ENCODE measurements around the gene CSNK1D. TPM values are rescaled to one million over a fixed set of nuclear protein-coding genes. Genes with fewer than 3 reads are reported as not detected.

The CSNK1D gene
- total RNA-seq, 1 donor from 2014 or later: 41.5 TPM

DNA sequence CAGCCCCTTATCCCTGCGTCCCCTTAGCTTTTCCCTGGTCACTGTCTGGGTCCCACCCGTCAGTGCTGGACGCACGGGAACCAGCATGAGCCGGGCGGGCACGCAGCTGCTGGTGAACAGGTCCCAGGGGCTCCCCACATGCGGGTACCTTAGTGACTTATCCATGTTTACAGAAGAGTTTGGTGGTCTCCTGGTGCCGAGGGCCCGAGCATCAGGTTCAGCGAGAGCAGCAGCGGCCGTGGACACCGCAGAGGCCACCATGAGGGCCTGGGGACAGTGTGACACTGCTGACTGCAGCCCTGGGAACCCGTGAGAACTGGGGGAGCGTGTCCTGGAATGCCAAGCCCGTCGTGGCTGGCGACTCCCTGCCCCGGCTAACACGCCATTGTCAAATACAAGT lies 37.4 kb upstream of the CSNK1D start:
- Histone ChIP-seq H3K4me2 (no peak overlapping the region), H4K20me1 (ENCODE audit: low read depth) (no peaks in the 10 kb centered on the region), H3K27me3 (peaks cover 18% of the 10 kb centered on the region), H3F3A (ENCODE audit: low read depth) (no peaks in the 10 kb centered on the region), H3K79me2 (ENCODE audit: low read depth) (no peaks in the 10 kb centered on the region), H3K4me3 (no peak overlapping the region), H3K9me3 (ENCODE audit: low read depth) (no peaks in the 10 kb centered on the region), H3K4me1 (peaks cover 6% of the 10 kb centered on the region), H3K36me3 (no peaks in the 10 kb centered on the region), H2AFZ (replicated peaks) (no peak overlapping the region), H3K27ac (no peak overlapping the region), H3K9ac (no peak overlapping the region)
- no peak for DNase-seq (ENCODE audit: low spot score)
- TF ChIP-seq, protein P1, sequence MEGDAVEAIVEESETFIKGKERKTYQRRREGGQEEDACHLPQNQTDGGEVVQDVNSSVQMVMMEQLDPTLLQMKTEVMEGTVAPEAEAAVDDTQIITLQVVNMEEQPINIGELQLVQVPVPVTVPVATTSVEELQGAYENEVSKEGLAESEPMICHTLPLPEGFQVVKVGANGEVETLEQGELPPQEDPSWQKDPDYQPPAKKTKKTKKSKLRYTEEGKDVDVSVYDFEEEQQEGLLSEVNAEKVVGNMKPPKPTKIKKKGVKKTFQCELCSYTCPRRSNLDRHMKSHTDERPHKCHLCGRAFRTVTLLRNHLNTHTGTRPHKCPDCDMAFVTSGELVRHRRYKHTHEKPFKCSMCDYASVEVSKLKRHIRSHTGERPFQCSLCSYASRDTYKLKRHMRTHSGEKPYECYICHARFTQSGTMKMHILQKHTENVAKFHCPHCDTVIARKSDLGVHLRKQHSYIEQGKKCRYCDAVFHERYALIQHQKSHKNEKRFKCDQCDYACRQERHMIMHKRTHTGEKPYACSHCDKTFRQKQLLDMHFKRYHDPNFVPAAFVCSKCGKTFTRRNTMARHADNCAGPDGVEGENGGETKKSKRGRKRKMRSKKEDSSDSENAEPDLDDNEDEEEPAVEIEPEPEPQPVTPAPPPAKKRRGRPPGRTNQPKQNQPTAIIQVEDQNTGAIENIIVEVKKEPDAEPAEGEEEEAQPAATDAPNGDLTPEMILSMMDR (IDR thresholded peaks at IDR 0.05): no peak
- no peak for TF ChIP-seq EZH2 (IDR thresholded peaks at IDR 0.05)
- Mint-ChIP-seq H3K4me3 (no peak overlapping the region), H3K9me3 (no peaks in the 10 kb centered on the region), H3K4me1 (peaks cover 11% of the 10 kb centered on the region), H3K27me3 (ENCODE audit: insufficient read depth, low read depth) (peaks cover 14% of the 10 kb centered on the region), H3K36me3 (no peaks in the 10 kb centered on the region), H3K27ac (no peak overlapping the region)

DNA sequence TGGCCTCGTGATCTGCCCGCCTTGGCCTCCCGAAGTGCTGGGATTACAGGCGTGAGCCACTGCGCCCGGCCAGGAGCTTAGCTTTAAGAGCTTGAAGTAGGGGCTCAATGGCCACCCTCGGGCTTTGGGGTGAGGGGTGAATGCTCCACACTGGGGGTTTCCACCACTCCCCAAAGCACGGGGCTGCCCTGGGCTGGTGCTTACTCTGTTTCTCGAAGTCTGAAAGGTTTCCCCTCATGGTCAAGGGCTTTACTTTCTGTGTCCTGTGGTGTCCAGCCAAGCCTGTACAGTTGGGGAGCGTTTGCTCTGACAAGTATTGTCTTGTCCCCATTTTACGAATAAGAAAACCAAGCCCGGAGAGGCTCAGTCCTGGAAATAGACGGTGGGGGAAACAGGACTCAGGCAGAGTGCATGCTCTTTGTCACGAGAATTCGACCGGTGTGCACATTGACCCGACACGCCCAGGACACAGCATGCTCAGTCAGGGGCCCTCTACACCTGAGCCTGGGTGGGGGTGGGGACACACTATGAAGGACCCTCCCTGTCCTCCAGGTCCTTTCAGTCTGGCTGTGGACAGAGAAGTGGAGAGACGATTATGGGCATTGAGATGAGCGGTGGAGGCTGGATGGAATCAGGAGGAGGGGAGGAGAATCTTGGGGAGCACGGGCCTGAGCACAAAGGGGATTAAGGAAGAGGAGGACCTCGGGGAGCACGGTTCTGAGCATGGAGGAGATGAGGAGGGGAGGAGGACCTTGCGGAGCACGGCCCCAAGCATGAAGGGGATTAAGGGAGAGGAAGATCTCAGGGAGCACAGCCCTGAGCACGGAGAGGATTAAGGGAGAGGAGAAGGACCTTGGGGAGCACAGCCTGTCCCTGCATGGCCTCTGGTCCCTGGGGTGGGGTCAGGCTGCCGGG lies 36.4 kb upstream of the CSNK1D start:
- Histone ChIP-seq H3K27me3 (peaks cover 18% of the 10 kb centered on the region), H3K79me2 (ENCODE audit: low read depth) (no peaks in the 10 kb centered on the region), H3K4me1 (peaks cover 4% of the 10 kb centered on the region), H4K20me1 (ENCODE audit: low read depth) (no peaks in the 10 kb centered on the region), H3K9ac (no peak overlapping the region), H3K9me3 (ENCODE audit: low read depth) (no peaks in the 10 kb centered on the region), H3K27ac (no peak overlapping the region), H3K4me3 (no peak overlapping the region), H2AFZ (replicated peaks) (no peak overlapping the region), H3F3A (ENCODE audit: low read depth) (peaks cover 3% of the 10 kb centered on the region), H3K36me3 (no peaks in the 10 kb centered on the region), H3K4me2 (no peak overlapping the region)
- no peak overlapping the region for H3K27ac Mint-ChIP-seq
- no peak for DNase-seq (ENCODE audit: low spot score)
- H3K9me3 Mint-ChIP-seq: no peaks in the 10 kb centered on the region
- H3K4me1 Mint-ChIP-seq: peaks cover 9% of the 10 kb centered on the region
- no peaks in the 10 kb centered on the region for H3K36me3 Mint-ChIP-seq
- H3K27me3 Mint-ChIP-seq (ENCODE audit: insufficient read depth, low read depth): peaks cover 14% of the 10 kb centered on the region
- no peak for TF ChIP-seq EZH2phosphoT487 (IDR thresholded peaks at IDR 0.05)
- TF ChIP-seq, protein P1 (IDR thresholded peaks at IDR 0.05): no peak
- TF ChIP-seq EZH2 (IDR thresholded peaks at IDR 0.05): no peak
- H3K4me3 Mint-ChIP-seq: no peak overlapping the region

DNA sequence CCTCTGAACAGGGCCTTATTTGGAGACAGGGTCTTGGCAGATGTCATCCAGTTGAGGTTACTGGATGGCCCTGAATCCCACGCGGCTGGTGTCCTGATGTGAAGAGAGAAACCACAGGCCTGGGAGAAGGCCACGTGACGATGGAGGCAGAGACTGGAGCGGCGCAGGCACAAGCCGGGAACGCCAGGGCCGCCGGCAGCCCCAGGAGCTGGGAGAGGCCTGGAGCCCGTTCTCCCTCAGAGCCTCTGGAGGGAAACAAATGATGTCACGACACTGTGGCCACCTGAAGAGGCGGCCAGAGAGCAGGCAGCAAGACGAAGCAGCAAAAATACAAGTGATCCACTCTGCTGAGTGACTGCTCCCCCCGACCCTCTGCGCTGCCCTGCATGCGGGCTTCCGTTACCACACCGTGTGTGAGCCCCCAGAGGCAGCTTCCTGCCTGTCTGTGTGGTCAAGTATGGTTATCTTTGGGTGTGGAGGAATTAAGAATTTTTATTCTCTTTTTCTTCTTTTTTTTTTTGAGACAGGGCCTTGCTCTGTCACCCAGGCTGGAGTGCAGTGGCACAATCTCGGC lies 32.3 kb upstream of the CSNK1D start:
- no peak overlapping the region for H2AFZ ChIP-seq (replicated peaks)
- H3K4me2 ChIP-seq: no peak overlapping the region
- peaks cover 21% of the 10 kb centered on the region for H3K4me1 ChIP-seq
- H3F3A ChIP-seq (ENCODE audit: low read depth): peaks cover 3% of the 10 kb centered on the region
- peaks cover 18% of the 10 kb centered on the region for H3K27me3 ChIP-seq
- no peaks in the 10 kb centered on the region for H3K9me3 ChIP-seq (ENCODE audit: low read depth)
- no peak overlapping the region for H3K4me3 Mint-ChIP-seq
- no peaks in the 10 kb centered on the region for H3K79me2 ChIP-seq (ENCODE audit: low read depth)
- peaks cover 11% of the 10 kb centered on the region for H3K27me3 Mint-ChIP-seq (ENCODE audit: insufficient read depth, low read depth)
- no peaks in the 10 kb centered on the region for H3K36me3 Mint-ChIP-seq
- TF ChIP-seq, protein P1 (IDR thresholded peaks at IDR 0.05): no peak
- TF ChIP-seq EZH2phosphoT487 (IDR thresholded peaks at IDR 0.05): no peak
- TF ChIP-seq EZH2 (IDR thresholded peaks at IDR 0.05): no peak
- no peak overlapping the region for H3K9ac ChIP-seq
- no peaks in the 10 kb centered on the region for H3K9me3 Mint-ChIP-seq
- no peaks in the 10 kb centered on the region for H4K20me1 ChIP-seq (ENCODE audit: low read depth)
- no peak for DNase-seq (ENCODE audit: low spot score)
- H3K27ac Mint-ChIP-seq: no peak overlapping the region
- no peaks in the 10 kb centered on the region for H3K36me3 ChIP-seq
- H3K27ac ChIP-seq: no peak overlapping the region
- H3K4me1 Mint-ChIP-seq: peaks cover 17% of the 10 kb centered on the region
- H3K4me3 ChIP-seq: no peak overlapping the region
